GM19240 (cell line): Measurements from ENCODE around the gene TBC1D8B.

Experiments used
- DNase-seq: peaks from one replicate; pipeline ENCODE4 v3.0.0; 2011; ENCODE audit warnings: low spot score; ENCODE audit not compliant: insufficient read length

TBC1D8B gene

GRCh38 chrX:106897259-106897658 lies 94.8 kb downstream of the TBC1D8B start:
- no peak for DNase-seq

DNA sequence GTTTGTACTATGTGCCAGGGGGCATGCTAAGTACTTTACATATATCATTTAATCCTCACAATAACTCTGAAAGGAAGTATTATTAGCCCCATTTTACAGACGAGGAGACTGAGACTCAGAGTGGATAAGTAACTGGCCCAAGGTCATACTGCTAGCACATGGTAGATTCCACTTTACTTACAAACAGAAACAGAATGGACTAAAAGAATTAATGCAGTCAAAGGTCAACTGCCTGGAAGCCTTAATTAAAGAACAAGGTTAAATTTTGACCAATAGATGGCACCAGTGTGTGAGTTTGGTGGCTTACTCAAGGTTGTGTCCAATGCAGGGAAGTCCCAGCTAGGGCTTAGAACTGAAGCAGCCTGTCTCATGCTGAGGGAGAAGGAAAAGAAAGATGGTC lies 96.0 kb downstream of the TBC1D8B start:
- DNase-seq: peak; percentile 9

DNA sequence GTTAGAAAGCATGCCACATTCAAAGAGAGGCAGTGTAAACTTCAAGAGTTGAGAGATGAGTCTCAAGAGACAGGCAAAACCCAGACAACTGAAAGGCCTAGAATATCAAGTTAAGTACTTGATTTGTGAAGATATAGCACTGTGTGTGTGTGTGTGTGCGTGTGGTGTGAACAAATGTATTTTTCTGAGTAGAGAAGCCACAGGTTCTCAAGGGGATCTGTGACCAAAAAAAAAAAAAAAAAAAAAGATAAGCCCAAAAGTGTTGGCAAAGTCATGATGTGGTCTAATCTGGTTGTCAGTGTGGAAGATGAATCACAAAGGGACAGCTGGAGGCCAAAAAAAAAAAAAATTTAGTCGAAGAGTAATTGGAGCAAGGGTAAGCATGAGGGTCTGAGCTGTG lies 96.8 kb downstream of the TBC1D8B start:
- DNase-seq: no peak

- no peak for DNase-seq
These were observed 97.4 kb downstream of the TBC1D8B start for GRCh38 chrX:106899841-106900240.

DNA sequence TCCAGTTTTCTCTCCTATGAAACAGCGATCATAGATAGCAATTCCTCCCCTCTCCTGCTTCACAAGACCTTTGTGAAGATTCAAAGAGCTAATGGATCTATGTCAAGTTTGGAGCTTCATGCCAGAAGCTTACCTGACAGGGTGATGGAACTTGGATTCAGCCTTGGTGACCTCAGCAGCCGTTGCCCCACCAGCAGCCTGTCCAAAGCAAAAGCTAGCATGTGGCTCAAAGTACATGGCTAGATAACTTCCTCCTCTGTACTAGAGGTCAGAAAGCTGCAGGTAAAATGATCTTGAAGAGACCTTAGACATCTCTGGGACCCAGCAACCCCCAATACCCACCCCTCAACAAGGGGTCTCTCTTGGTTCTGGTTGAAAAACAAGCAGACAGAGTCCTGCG lies 98.9 kb downstream of the TBC1D8B start:
- DNase-seq: no peak

- no peak for DNase-seq
These were observed 99.3 kb downstream of the TBC1D8B start for GRCh38 chrX:106901781-106902219.

DNA sequence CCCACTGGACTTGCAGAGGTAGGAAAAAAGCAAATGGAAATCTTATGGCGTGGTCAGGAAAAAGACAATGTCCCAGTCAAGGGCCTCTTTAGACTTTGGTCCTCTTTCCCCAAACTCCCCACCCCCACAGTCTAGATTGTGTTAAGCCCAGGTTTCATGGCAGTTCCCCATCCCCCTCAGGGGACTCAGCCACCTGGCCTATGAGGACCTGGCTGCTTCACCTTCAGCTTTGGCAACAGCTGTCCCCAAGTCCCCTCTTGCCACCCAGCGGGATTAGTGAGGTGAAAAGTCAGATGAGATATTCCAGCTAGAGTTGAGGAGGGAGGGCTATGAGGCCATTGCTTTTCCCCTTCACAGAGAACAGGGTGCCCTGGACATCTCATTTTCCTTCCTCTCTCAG lies 100.2 kb downstream of the TBC1D8B start:
- DNase-seq: no peak

DNA sequence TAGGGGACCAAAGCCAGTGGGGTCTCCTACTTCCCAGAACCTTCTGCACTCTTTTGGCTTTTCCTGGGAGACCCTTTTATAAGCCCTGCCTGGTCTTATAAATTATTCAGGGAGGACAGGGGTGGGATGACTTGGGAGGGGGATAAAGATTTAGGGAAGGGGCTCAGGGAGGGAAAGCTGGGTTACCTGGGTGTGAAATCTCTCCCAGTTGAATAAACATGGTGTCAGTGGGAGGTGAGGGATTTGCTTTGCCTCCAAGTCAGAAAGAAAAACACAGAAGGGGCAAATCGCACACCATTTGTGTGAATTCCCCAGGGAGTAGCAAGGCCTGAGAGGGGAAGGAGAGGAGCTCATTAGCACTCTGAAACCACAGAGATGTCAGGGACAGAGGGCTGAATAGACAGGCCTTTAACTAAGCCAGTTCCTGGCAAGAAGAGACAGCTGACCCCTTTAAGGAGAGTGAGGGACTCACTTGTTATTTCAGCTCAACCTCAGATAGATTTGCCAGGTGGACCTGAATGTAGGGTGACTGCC lies 100.9 kb downstream of the TBC1D8B start, which contains the start of gene RIPPLY1:
Gene RIPPLY1 (minus strand): TSS at position 51 of the 534 bp plus-strand sequence. CDS start 54 bp downstream, outside the sequence.
- no peak for DNase-seq

DNA sequence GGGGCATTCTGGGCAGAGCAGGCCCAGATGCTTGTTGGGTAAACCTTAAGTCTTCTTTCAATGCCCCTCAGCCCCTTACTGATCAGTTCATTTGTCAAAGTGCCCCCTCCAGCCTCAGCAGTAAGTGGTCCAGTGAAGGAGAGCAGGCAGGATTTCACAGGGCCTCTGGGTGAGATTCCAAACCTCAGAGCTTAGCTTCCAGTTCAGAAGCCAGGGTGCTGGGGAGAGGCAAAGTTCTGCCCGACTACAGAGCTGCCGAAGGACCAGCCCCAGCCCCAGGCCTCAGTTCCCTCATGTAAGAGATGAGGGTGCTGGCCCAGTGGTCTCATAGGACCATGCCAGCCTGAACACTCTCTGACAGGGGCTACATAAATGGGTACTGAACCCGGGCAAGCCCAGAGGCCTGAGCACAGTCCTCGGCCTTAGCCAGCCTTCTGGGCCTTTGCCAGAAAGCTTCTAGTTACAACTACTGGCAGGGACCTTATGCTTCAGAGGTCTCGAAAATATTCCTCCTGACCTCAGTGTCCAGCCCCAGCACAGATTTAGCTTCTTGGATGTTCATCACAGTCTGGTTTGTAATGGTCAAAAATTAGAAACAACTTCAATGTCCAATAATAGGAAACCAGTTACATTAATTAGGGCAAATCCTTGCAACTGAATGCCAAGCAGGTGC lies 101.5 kb downstream of the TBC1D8B start:
- no peak for DNase-seq

DNA sequence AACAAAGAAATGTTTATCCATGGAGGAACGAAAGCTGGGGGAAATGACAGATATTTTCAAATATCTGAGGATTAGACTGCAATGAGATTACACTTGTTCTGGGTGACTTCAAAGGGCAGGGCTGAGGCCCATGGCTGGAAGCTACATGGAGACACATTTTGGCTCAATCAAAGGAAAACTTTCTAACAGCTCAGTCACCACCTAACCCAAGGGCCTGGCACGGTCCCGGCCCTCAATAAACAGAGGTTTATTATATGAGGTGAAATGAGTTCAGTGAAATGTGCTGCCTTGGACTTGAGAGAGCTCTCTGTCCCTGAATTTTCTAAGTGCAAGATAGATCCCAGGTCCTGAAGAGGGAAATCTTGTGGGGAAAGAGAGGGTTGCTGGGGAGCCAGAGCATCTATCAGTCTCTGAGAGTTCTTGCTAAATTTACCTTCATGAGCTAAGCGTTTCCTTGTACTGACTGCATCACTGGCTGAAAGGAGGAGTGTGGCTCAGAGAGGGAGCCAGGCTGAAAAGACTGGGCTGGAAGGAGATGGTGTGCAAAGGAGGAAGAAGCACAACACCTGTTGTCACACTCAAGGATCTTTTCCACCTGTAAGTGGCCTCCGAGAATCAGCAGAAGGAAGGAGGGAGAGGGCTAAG lies 102.7 kb downstream of the TBC1D8B start:
- DNase-seq: no peak

- DNase-seq: no peak
These were observed 103.9 kb downstream of the TBC1D8B start for GRCh38 chrX:106906361-106906760.

- DNase-seq: no peak
These were observed 110.4 kb downstream of the TBC1D8B start for GRCh38 chrX:106912864-106913263.

- no peak for DNase-seq
These were observed 115.5 kb downstream of the TBC1D8B start for GRCh38 chrX:106917830-106918500.

- DNase-seq: no peak
These were observed 117.5 kb downstream of the TBC1D8B start, which contains the start of gene CLDN2 for GRCh38 chrX:106919932-106920452. Gene CLDN2, plus strand, starts transcription at chrX:106920402. Its CDS starts 7,827 bp downstream, at chrX:106928229.

DNA sequence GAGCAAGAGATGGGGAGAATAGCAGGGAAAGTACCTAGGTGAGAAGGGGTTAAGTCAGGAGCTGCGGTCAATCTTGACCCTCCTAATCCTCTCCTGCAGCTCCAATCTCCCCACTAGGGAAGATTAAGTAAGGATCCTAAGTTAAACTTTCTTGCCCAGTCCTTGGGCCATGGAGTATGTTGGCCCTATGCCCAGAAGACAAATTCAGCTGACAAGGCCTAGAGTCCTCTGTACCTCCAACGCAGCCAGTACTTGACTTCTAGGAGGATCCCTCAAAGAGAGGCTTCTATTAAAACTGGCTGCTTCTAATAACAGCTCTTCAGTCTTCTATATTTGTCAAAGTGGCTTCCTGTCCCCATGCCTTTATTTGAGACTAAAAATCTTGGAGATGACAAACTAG lies 119.2 kb downstream of the TBC1D8B start:
- DNase-seq: no peak
